Measurements from ENCODE around the gene DACT2.

The DACT2 gene

DNA sequence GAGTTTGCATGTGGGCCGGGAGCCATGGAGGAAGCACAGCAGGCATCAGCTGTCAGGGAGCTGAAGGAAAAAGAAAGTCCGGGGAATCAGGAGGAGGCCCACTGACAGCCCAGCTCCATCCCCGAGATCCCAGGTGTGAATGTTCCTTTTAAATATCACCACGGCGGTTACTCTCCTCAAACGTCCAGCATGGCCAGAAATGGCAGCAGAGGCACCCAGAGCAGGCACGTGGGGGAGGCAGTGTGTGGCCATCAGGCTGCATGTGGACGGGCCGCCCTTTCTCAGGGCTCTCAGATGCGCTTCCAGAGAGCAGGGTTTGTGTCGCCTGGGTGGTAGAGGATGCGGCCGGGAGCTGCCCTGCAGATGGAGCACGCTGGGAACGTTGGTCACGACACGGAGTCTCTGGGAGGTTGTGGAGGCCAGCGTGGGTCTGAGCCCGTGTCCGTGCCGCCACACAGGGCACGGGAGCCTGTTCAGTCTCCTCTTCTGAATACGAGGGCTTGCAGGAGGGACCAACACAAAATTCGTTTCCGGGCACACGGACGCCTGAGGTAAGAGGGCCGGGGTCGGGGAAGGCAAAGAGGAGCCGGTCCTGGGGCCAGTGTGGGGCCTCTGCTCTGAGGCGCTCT, 45.3 kb upstream of the DACT2 start:
- TF ChIP-seq, protein P1, sequence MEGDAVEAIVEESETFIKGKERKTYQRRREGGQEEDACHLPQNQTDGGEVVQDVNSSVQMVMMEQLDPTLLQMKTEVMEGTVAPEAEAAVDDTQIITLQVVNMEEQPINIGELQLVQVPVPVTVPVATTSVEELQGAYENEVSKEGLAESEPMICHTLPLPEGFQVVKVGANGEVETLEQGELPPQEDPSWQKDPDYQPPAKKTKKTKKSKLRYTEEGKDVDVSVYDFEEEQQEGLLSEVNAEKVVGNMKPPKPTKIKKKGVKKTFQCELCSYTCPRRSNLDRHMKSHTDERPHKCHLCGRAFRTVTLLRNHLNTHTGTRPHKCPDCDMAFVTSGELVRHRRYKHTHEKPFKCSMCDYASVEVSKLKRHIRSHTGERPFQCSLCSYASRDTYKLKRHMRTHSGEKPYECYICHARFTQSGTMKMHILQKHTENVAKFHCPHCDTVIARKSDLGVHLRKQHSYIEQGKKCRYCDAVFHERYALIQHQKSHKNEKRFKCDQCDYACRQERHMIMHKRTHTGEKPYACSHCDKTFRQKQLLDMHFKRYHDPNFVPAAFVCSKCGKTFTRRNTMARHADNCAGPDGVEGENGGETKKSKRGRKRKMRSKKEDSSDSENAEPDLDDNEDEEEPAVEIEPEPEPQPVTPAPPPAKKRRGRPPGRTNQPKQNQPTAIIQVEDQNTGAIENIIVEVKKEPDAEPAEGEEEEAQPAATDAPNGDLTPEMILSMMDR (IDR thresholded peaks at IDR 0.05; ENCODE audit: low read depth, low read length): no peak
- DNase-seq (ENCODE audit: extremely low read depth, low read depth): no peak

DNA sequence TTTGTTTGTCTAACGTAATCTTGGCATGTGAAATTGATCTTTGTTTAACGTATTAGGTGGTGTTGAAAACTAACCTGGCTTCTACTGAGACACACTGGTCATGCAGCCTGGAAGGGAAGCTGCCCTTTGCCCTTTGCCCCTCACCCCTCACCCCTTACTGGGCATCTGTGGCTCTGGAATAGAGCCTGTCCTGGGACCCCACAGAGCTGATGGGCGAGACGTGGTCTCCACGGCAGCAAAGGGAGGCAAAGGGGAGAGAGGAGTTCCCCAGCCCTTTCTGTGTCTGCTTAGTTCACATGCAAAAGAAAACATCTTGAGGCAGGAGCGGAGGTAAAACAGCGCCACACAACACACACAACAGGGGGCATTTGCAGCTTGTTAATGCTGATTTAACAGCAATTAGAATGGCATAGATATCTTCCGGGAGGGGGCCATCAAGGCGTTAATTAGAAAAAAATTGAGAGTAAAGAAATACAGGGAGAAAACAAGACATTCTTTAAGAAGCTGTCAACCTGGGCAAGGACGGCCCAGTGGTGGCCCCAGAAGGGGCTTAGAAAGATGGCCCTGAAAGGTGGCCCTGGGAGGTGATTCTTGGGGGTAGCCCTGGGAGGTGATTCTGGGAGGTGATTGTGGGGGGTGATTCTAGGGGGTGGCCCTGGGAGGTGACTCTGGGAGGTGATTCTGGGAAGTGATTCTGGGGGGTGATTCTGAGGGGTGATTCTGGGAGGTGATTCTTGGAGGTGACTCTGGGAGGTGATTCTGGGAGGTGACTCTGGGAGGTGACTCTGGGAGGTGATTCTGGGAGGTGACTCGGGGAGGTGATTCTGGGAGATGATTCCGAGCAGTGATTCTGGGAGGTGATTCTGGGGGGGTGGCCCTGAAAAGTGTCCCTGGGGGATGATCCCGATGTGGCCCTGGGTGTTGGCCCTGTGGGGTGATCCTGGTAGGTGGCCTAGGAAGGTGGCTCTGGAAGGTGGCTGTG, 44.5 kb upstream of the DACT2 start:
- TF ChIP-seq, protein P1 (IDR thresholded peaks at IDR 0.05; ENCODE audit: low read depth, low read length): no peak
- no peak for DNase-seq (ENCODE audit: extremely low read depth, low read depth)

DNA sequence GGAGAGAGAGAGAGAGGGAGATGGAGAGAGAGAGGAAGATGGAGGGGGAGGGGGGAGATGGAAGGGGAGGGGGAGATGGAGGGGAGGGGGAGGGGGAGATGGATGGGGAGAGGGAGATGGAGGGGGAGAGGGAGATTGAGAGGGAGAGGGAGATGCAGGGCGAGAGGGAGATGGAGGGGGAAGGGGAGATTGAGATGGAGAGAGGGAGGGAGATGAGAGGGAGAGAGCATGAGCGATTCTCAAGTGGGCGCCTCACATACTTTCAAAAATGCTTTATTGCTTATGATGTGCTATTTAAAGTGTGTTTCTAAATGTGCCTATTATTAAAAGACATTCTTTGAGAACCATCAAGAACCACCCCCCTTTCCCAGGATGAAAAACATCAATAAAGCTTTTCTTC, 43.7 kb upstream of the DACT2 start:
- TF ChIP-seq, protein P1 (IDR thresholded peaks at IDR 0.05; ENCODE audit: low read depth, low read length): no peak
- DNase-seq (ENCODE audit: extremely low read depth, low read depth): no peak

DNA sequence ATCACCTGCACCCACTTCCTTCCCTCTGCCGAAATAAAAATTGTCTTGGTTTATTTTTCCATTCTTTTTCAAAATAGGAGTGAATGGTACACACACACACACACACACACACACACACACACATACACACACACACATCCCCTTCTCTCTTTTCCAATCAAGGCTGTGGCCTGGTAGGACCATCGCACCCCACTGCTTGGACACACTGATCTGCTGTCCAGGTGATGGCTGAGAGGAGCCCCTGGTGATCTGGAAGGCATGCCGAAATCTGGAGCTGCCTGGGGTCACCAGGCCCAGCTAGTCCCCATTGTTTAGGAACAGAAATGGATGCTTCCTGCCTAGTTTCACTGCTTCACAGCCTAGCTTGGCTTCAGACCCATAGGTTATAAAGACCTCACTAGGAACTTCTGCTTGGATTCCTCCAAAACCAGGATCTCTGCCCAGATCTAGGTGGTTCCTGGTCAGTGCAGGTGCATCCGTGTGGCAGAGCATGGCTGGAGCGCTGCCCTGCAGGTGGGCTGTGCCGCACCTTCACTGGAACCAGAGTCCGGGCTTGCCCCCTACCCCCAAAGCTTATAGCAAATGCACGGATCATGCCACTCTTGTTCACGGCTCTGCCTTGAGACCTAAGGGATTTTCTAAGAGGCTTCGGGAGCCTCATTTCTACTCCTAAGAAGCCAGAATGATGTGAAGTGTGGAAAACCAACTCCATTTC, 42.9 kb upstream of the DACT2 start:
- TF ChIP-seq, protein P1 (IDR thresholded peaks at IDR 0.05; ENCODE audit: low read depth, low read length): no peak
- DNase-seq (ENCODE audit: extremely low read depth, low read depth): no peak

DNA sequence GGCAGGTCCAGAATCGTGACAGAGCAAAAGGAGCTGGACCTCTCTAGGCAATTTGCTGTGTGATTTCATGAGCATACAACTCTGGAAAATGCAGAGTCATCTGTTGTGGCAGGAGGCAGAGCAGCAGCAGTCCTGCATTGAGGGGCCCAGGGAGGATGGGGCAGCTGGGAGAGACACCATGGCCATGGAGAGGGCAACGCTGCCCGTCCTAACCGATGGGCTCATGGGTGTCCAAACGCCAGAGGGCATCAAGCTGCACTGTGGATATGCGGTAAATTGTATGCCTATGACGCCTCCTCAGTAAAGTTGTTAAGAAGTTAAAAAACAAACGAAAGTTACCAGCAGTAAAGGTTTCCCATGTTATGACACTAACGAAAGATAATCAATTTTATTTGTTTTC, 42.2 kb upstream of the DACT2 start:
- no peak for DNase-seq (ENCODE audit: extremely low read depth, low read depth)
- TF ChIP-seq, protein P1 (IDR thresholded peaks at IDR 0.05; ENCODE audit: low read depth, low read length): no peak

DNA sequence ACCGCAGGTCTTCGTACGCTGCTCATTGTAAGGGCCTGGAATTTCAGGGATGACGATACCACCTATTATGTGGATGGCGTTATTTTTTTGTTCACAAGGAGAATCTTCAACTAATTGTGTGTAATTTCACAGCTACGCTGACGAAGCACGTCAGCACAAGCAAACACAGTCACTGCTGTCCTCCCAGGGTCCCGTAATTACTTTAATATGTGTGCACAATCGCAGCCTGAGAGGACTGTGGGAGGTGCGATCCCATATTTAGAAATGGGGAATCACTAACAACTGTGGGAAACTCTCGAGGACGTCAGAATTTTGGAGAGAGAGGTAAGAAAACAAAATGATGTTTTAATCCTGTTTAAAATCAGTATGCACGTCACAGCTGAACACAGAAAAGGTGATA, 40.2 kb upstream of the DACT2 start:
- no peak for DNase-seq (ENCODE audit: extremely low read depth, low read depth)
- TF ChIP-seq, protein P1 (IDR thresholded peaks at IDR 0.05; ENCODE audit: low read depth, low read length): no peak

All from AG09319 (cell line).